Vagina (tissue), 2 donors: ENCODE results near the gene SEC11A.

Source experiments
- POLR2A ChIP-seq, 2 donors: fragments of 450-650 bp; IDR thresholded peaks; one replicate each; pipeline ENCODE4 v1.6.1; 2017; ENCODE audit warnings: antibody characterized with exemption in 2 of 2, mild to moderate bottlenecking in 2 of 2, moderate library complexity in 2 of 2
- TF ChIP-seq, protein P1 (sequence below), 3 experiments: fragments of 450-650 bp in 2 of 3; fragments of 200-600 bp in 1 of 3; sonication (generic) in 1 of 3; IDR thresholded peaks; one replicate each; pipeline ENCODE4 v1.5.1; 2017 to 2019; ENCODE audit warnings: antibody characterized with exemption in 3 of 3, mild to moderate bottlenecking in 2 of 3, moderate library complexity in 2 of 3

GRCh38 chr15:84760219-84760618 lies 44.3 kb upstream of the SEC11A start:
- TF ChIP-seq POLR2A (IDR thresholded peaks at IDR 0.05) = no peak
- TF ChIP-seq, protein P1, sequence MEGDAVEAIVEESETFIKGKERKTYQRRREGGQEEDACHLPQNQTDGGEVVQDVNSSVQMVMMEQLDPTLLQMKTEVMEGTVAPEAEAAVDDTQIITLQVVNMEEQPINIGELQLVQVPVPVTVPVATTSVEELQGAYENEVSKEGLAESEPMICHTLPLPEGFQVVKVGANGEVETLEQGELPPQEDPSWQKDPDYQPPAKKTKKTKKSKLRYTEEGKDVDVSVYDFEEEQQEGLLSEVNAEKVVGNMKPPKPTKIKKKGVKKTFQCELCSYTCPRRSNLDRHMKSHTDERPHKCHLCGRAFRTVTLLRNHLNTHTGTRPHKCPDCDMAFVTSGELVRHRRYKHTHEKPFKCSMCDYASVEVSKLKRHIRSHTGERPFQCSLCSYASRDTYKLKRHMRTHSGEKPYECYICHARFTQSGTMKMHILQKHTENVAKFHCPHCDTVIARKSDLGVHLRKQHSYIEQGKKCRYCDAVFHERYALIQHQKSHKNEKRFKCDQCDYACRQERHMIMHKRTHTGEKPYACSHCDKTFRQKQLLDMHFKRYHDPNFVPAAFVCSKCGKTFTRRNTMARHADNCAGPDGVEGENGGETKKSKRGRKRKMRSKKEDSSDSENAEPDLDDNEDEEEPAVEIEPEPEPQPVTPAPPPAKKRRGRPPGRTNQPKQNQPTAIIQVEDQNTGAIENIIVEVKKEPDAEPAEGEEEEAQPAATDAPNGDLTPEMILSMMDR (IDR thresholded peaks at IDR 0.05) = no peak
